Esophagus squamous epithelium (tissue), 5 donors: ENCODE measurements around the gene ADAMTSL1. TPM values are rescaled to one million over a fixed set of nuclear protein-coding genes. Genes with fewer than 3 reads are reported as not detected.
A peak's percentile ranks its signal among the peaks of the same experiment; 100 is the strongest.

Source experiments
- DNase-seq: peaks from one replicate; lab custom pipeline; 2025; lab: John Stamatoyannopoulos, UW
- H3K27ac ChIP-seq, 4 donors: fragments of 200-600 bp; sonication (generic); one replicate each; pipeline ENCODE4 v1.5.1; 2016 to 2019; ENCODE audit warnings: mild to moderate bottlenecking in 1 of 4
- H3K27me3 ChIP-seq, 4 donors: fragments of 200-600 bp; sonication (generic); 1 replicate in 3 of 4; 2 replicates in 1 of 4; pipeline versions ENCODE4 v1.5.1 to v1.6.0; 2017 to 2021; ENCODE audit warnings: antibody characterized with exemption in 1 of 4
- H3K36me3 ChIP-seq, 3 donors: fragments of 200-600 bp; sonication (generic); one replicate each; pipeline ENCODE4 v1.5.1; 2016 to 2019
- H3K4me1 ChIP-seq, 3 donors: fragments of 200-600 bp; sonication (generic); one replicate each; pipeline ENCODE4 v1.5.1; 2017 to 2019
- H3K4me3 ChIP-seq, 4 donors: fragments of 200-600 bp; sonication (generic); 1 replicate in 3 of 4; 2 replicates in 1 of 4; pipeline ENCODE4 v1.5.1; 2016 to 2019; ENCODE audit warnings: mild to moderate bottlenecking in 2 of 4, moderate library complexity in 1 of 4
- H3K9me3 ChIP-seq, 3 donors: fragments of 200-600 bp; sonication (generic); one replicate each; pipeline ENCODE4 v1.5.1; 2016 to 2019
- POLR2A ChIP-seq, 4 donors: fragments of 450-650 bp; IDR thresholded peaks; one replicate each; pipeline ENCODE4 v1.6.1; 2017; ENCODE audit warnings: antibody characterized with exemption in 4 of 4, mild to moderate bottlenecking in 4 of 4, moderate library complexity in 3 of 4
- WGBS, 2 donors: methylation state at CpG; one replicate each; pipeline ENCODE4 v1.1.5; 2018; 5-methylcytosine and 5-hydroxymethylcytosine counted together
- intact Hi-C: fragments of 100-400 bp; cut with DNase I; formaldehyde crosslinking; loops from one replicate; pipeline ENCODE4 v1.15.0; 2022
- total RNA-seq, 4 donors: library from RNA; depleted of rRNA; stranded (reverse); fragments of >200 nt; gene quantifications; one replicate each; pipeline ENCODE4 v1.1.0, GENCODE V29; 2016
- TF ChIP-seq, protein P1 (sequence below), 6 experiments: fragments of 450-650 bp in 4 of 6; fragments of 200-600 bp in 2 of 6; sonication (generic) in 2 of 6; IDR thresholded peaks; one replicate each; pipeline ENCODE4 v1.5.1; 2016 to 2019; ENCODE audit warnings: antibody characterized with exemption in 6 of 6, mild to moderate bottlenecking in 4 of 6, moderate library complexity in 4 of 6
- donor health status: DM: yes; HTN: yes; CAD: no.

Gene ADAMTSL1
- total RNA-seq, 4 donors from 2014 or later, result 0.80 to 23.7 (median 2.3) TPM

DNA sequence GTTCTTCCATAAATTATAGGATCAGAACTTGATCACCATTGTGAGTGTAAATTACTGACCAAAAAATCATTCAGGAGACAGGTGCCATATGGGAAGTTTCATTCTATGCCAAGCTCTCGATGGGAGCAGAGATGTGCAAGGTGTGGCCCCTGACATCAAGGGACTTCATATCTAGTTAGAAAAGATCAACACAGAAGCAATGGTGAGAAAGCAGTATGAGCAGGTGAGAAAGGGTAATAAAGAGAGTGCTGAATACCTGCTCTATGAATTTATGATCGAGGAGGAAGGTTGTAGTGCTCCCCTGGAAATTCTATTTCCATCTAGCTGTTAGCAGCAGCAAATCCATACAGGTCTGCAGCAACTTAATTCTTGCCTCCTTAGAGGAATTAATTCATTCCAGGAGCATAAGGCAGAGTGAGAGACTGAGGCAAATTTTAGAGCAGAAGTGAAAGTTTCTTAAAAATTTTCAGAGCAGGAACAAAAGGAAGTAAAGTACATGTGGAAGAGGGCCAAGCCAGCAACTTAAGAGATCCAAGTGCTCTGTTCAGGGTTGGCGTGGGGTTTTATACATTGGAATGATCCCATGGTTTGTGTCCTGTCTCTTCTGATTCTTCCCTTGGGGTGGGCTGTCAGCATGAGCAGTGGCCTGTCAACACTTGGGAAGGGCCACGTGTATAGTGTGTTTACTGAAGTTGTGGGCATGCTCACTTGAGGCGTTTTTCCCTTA lies 377.3 kb downstream of the ADAMTSL1 start:
- H3K4me3 ChIP-seq, result no peak overlapping the region
- no peak overlapping the region for H3K27ac ChIP-seq
- peaks cover 0 to 14% (median 4%) of the 10 kb centered on the region in 3 donors for H3K4me1 ChIP-seq
- intact Hi-C loops, result no loop called here
- no peak for TF ChIP-seq POLR2A (IDR thresholded peaks at IDR 0.05)
- no peaks in the 10 kb centered on the region for H3K9me3 ChIP-seq
- H3K27me3 ChIP-seq, result no peaks in the 10 kb centered on the region
- DNase-seq, result no peak
- no peaks in the 10 kb centered on the region for H3K36me3 ChIP-seq
- 66 to 73% methylated on average over 5 of the region's 5 CpGs for WGBS, 2 donors

DNA sequence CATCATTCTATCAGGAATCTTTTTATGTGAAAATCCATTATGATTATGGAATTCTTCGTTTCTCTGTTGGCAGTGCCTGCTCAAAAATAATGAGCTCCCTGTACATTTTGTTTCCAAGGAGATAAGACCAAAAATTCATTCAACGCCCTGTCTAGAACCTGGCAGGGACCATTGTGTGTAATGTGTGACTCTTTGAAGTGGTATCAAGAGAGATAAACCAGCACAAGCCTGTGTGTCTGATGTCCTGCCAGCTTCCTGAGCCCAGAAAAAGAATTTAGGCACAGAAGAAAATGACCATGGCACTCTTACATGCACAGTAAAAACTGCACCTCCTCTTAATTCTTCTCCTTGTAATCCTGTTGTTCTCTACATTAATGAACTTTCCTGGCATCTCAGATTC lies 381.7 kb downstream of the ADAMTSL1 start:
- Histone ChIP-seq H3K36me3 (no peaks in the 10 kb centered on the region), H3K4me1 (peaks cover 0 to 23% (median 4%) of the 10 kb centered on the region in 3 donors), H3K27me3 (no peaks in the 10 kb centered on the region), H3K27ac (peak overlapping the region in 2 of 4 donors; percentile 20 to 26), H3K9me3 (no peaks in the 10 kb centered on the region), H3K4me3 (no peak overlapping the region)
- 7 to 13% methylated on average over 2 of the region's 2 CpGs for WGBS, 2 donors
- no peak for DNase-seq
- intact Hi-C loops, result no loop called here
- TF ChIP-seq POLR2A (IDR thresholded peaks at IDR 0.05), result no peak
- TF ChIP-seq, protein P1, sequence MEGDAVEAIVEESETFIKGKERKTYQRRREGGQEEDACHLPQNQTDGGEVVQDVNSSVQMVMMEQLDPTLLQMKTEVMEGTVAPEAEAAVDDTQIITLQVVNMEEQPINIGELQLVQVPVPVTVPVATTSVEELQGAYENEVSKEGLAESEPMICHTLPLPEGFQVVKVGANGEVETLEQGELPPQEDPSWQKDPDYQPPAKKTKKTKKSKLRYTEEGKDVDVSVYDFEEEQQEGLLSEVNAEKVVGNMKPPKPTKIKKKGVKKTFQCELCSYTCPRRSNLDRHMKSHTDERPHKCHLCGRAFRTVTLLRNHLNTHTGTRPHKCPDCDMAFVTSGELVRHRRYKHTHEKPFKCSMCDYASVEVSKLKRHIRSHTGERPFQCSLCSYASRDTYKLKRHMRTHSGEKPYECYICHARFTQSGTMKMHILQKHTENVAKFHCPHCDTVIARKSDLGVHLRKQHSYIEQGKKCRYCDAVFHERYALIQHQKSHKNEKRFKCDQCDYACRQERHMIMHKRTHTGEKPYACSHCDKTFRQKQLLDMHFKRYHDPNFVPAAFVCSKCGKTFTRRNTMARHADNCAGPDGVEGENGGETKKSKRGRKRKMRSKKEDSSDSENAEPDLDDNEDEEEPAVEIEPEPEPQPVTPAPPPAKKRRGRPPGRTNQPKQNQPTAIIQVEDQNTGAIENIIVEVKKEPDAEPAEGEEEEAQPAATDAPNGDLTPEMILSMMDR (IDR thresholded peaks at IDR 0.05), result no peak

DNA sequence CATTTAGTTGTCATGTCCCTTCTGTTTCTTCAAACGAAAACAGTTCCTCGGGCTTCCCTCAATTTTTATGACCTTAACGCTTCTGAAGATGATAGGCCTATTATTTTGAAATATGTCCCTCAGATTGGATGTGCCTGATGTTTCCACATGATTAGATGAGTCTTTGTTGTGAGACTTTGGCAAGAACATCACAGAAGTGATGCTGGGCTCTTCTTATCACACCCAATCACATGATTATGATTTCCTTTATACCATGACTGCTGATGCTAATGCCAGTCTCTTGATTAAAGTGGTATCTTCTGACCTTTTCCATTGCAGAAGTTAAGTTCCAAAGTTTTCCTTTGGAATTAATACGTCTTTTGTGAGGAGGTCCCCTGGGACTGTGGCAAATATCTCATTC lies 383.4 kb downstream of the ADAMTSL1 start:
- Histone ChIP-seq H3K27me3 (no peaks in the 10 kb centered on the region), H3K27ac (peak overlapping the region in 1 of 4 donors; percentile 3), H3K9me3 (no peaks in the 10 kb centered on the region), H3K4me3 (no peak overlapping the region), H3K36me3 (no peaks in the 10 kb centered on the region), H3K4me1 (peaks cover 0 to 38% (median 4%) of the 10 kb centered on the region in 3 donors)
- DNase-seq, result no peak
- 57 to 63% methylated on average over 4 of the region's 4 CpGs for WGBS, 2 donors
- TF ChIP-seq POLR2A (IDR thresholded peaks at IDR 0.05), result no peak
- TF ChIP-seq, protein P1 (IDR thresholded peaks at IDR 0.05), result no peak
- intact Hi-C loops, result no loop called here

DNA sequence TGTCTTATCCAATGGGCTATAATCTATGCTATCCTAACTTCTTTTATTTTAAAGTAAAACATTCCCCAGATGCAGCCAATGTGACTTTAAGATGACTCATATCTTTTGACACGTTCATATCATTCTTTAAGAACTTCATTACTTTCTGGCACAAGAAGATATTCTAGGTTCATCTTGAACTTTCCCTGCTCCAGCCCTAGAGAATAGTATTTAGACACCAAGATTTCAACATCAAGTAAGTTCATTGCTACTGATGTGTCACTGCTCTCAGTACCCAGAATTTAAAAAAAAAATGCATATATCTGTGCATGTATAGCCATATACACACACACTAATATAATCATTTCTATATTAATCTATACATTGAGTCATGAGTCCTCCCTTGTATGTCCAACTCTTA lies 383.8 kb downstream of the ADAMTSL1 start:
- no peak for TF ChIP-seq POLR2A (IDR thresholded peaks at IDR 0.05)
- TF ChIP-seq, protein P1 (IDR thresholded peaks at IDR 0.05), result no peak
- no peak overlapping the region for H3K4me3 ChIP-seq
- intact Hi-C loops, result no loop called here
- peaks cover 0 to 38% (median 4%) of the 10 kb centered on the region in 3 donors for H3K4me1 ChIP-seq
- DNase-seq, result no peak
- WGBS, 2 donors, result 14 to 25% methylated on average over 1 of the region's 1 CpG
- H3K27me3 ChIP-seq, result no peaks in the 10 kb centered on the region
- no peaks in the 10 kb centered on the region for H3K36me3 ChIP-seq
- H3K27ac ChIP-seq, result peak overlapping the region in 1 of 4 donors; percentile 41
- H3K9me3 ChIP-seq, result no peaks in the 10 kb centered on the region

DNA sequence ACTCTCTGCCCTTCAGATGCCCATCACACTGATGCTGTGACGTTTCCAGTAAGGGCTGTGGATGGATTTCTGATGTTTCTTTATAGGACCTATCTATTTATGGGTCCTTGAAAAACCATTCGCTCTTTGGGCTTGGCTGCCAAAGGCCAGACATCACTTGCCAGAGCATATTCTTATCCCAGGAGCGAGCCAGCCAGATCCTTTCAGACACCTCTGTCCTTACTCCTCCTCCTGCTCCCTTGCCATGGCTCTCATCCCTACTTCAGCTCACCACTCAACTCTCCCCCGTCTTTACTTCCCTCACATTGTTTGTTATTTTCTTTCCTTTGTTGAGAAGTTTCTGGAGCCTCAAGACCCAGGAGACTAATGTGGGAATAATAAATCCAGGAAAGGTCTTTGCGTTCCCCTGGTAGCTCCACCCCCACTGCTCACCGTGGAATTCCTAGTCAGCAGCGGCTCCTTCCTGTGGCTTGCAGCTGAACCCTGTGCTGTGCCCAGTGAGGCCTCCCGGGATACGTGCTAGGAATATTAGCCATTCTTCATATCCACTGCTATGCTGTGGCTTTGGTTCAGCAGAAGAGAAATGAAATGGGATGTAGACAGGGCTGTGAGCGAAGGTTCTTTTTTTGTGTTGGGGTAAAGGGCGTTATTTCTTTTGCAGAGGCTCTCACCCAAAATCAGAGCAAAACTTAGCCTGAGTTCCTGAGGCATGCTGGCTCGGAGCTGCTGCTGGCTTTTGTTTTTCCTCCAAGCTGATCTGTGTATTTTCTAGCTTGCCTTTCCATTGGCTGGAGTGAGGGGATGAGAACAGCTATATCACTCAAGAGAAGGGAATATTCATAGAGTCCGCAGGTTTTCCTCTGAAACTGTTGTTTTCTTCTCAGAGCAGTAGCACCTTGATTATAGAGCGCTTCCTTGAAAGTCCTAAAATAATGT lies 387.9 kb downstream of the ADAMTSL1 start:
- H3K9me3 ChIP-seq, result no peaks in the 10 kb centered on the region
- H3K27ac ChIP-seq, result peak overlapping the region; percentile 6 to 75 (median 58)
- H3K27me3 ChIP-seq, result no peaks in the 10 kb centered on the region
- no peak for TF ChIP-seq POLR2A (IDR thresholded peaks at IDR 0.05)
- TF ChIP-seq, protein P1 (IDR thresholded peaks at IDR 0.05), result no peak
- DNase-seq, result no peak
- no peaks in the 10 kb centered on the region for H3K36me3 ChIP-seq
- H3K4me1 ChIP-seq, result peaks cover 0 to 19% (median 0%) of the 10 kb centered on the region in 3 donors
- H3K4me3 ChIP-seq, result no peak overlapping the region
- intact Hi-C loops, result no loop called here
- 47 to 71% methylated on average over 13 to 14 of the region's 14 CpGs for WGBS, 2 donors
